CD4-positive, CD25-positive, alpha-beta regulatory T cell (primary cell): ENCODE measurements around the gene MS4A2. TPM values are rescaled to one million over a fixed set of nuclear protein-coding genes. Genes with fewer than 3 reads are reported as not detected.
"Not testable (repeated sequence)": the region's sequence is repeated elsewhere in the genome, so short reads cannot be mapped to it uniquely, and the experiment has no call there.

Experiments used
- ATAC-seq, 2 donors: fragments of 150-1000 bp; cut with Tn5 transposase; one replicate each; pipeline ENCODE4 v1.10.0; 2021; ENCODE audit warnings: low read depth in 2 of 2, moderate number of reproducible peaks in 2 of 2, moderate library complexity in 1 of 2
- DNase-seq, 3 donors: peaks; one replicate each; pipeline versions ENCODE4 v3.0.0 to v3.0.0-alpha.2; 2012 to 2022; ENCODE audit warnings: mixed read lengths in 1 of 3
- H3K27ac ChIP-seq: one replicate; pipeline ENCODE4 v1.7.0; 2013; ENCODE audit warnings: mild to moderate bottlenecking, low read length; ENCODE audit not compliant: insufficient read depth, poor library complexity, severe bottlenecking
- H3K27me3 ChIP-seq: one replicate; pipeline ENCODE4 v1.7.0; 2013; ENCODE audit warnings: low read length; ENCODE audit not compliant: control insufficient read depth, insufficient read depth
- H3K36me3 ChIP-seq: one replicate; pipeline ENCODE4 v1.7.0; 2013; ENCODE audit warnings: mild to moderate bottlenecking, low read length, moderate library complexity; ENCODE audit not compliant: control insufficient read depth, insufficient read depth
- H3K4me1 ChIP-seq: 2 replicates; pipeline ENCODE4 v1.7.0; 2013; ENCODE audit warnings: mild to moderate bottlenecking, low read length; ENCODE audit not compliant: insufficient read depth, control insufficient read depth, poor library complexity, severe bottlenecking
- H3K4me3 ChIP-seq: one replicate; pipeline ENCODE4 v1.7.0; 2013; ENCODE audit warnings: low read depth, mild to moderate bottlenecking, low read length, moderate library complexity
- H3K9me3 ChIP-seq, 2 experiments: 1 replicate in 1 of 2; 2 replicates in 1 of 2; pipeline ENCODE4 v1.7.0; 2013; ENCODE audit warnings: low read length in 2 of 2, mild to moderate bottlenecking in 1 of 2, moderate library complexity in 1 of 2; ENCODE audit not compliant: control insufficient read depth in 2 of 2
- H3K27ac Mint-ChIP-seq, 3 donors: one replicate each; pipeline ENCODE4 v1.8.0; 2020 to 2022; ENCODE audit warnings: mild to moderate bottlenecking in 3 of 3, mixed read lengths in 3 of 3, moderate library complexity in 2 of 3
- H3K27me3 Mint-ChIP-seq: one replicate; pipeline ENCODE4 v1.8.0; 2022; ENCODE audit warnings: mild to moderate bottlenecking, mixed read lengths
- H3K36me3 Mint-ChIP-seq: one replicate; pipeline ENCODE4 v1.8.0; 2020; ENCODE audit warnings: mixed read lengths
- H3K4me1 Mint-ChIP-seq, 4 donors: one replicate each; pipeline ENCODE4 v1.8.0; 2020 to 2022; ENCODE audit warnings: mixed read lengths in 4 of 4, mild to moderate bottlenecking in 1 of 4
- H3K4me3 Mint-ChIP-seq, 4 donors: one replicate each; pipeline ENCODE4 v1.8.0; 2020 to 2022; ENCODE audit warnings: mild to moderate bottlenecking in 4 of 4, mixed read lengths in 4 of 4, moderate library complexity in 3 of 4
- H3K9me3 Mint-ChIP-seq, 7 donors: one replicate each; pipeline ENCODE4 v1.8.0; 2020 to 2022; ENCODE audit warnings: mixed read lengths in 7 of 7, mild to moderate bottlenecking in 3 of 7, moderate library complexity in 2 of 7
- polyA plus RNA-seq, 4 donors: library from polyadenylated mRNA; unstranded; fragments of 300-500 nt; fragmentation: Illumina TruSeq; gene quantifications; one replicate each; pipeline ENCODE4 v1.2.3, GENCODE V29; 2021
- total RNA-seq: library from RNA; stranded (reverse); gene quantifications from one replicate; pipeline ENCODE4 v1.2.3, GENCODE V29; 2022

The MS4A2 gene
- total and polyA plus RNA-seq, 5 donors from 2014 or later = 0.37 TPM; not detected in 4

GRCh38 chr11:60065801-60066200 lies 22.7 kb upstream of the MS4A2 start:
- Histone ChIP-seq H3K27me3 (no peaks in the 10 kb centered on the region), H3K27ac (no peak overlapping the region), H3K9me3 (no peaks in the 10 kb centered on the region), H3K4me1 (no peaks in the 10 kb centered on the region), H3K4me3 (no peak overlapping the region), H3K36me3 (no peaks in the 10 kb centered on the region)
- no peaks in the 10 kb centered on the region for H3K9me3 Mint-ChIP-seq
- no peak for ATAC-seq
- no peak for DNase-seq
- no peak overlapping the region for H3K4me3 Mint-ChIP-seq
- no peak overlapping the region for H3K27ac Mint-ChIP-seq
- no peaks in the 10 kb centered on the region for H3K36me3 Mint-ChIP-seq
- H3K27me3 Mint-ChIP-seq = no peaks in the 10 kb centered on the region
- no peaks in the 10 kb centered on the region for H3K4me1 Mint-ChIP-seq

GRCh38 chr11:60069450-60069849 lies 19.0 kb upstream of the MS4A2 start:
- H3K27me3 Mint-ChIP-seq = no peaks in the 10 kb centered on the region
- no peaks in the 10 kb centered on the region for H3K36me3 Mint-ChIP-seq
- H3K9me3 ChIP-seq = no peaks in the 10 kb centered on the region
- H3K4me3 ChIP-seq = no peak overlapping the region
- H3K4me1 Mint-ChIP-seq = no peaks in the 10 kb centered on the region
- no peak for DNase-seq
- no peaks in the 10 kb centered on the region for H3K36me3 ChIP-seq
- ATAC-seq = no peak
- H3K4me3 Mint-ChIP-seq = no peak overlapping the region
- H3K27ac Mint-ChIP-seq = no peak overlapping the region
- no peak overlapping the region for H3K27ac ChIP-seq
- no peaks in the 10 kb centered on the region for H3K27me3 ChIP-seq
- H3K9me3 Mint-ChIP-seq = peaks cover 0 to 2% (median 0%) of the 10 kb centered on the region in 7 donors
- H3K4me1 ChIP-seq = no peaks in the 10 kb centered on the region

- not testable (repeated sequence) for H3K27me3 ChIP-seq, H3K9me3 Mint-ChIP-seq, H3K36me3 ChIP-seq, H3K4me1 Mint-ChIP-seq, H3K9me3 ChIP-seq, H3K27ac Mint-ChIP-seq, H3K36me3 Mint-ChIP-seq, H3K4me1 ChIP-seq, H3K27ac ChIP-seq, H3K27me3 Mint-ChIP-seq, ATAC-seq, H3K4me3 Mint-ChIP-seq, DNase-seq, H3K4me3 ChIP-seq
Measured at GRCh38 chr11:60071644-60072043, 16.8 kb upstream of the MS4A2 start.

- no peaks in the 10 kb centered on the region for H3K4me1 ChIP-seq
- ATAC-seq = no peak
- no peaks in the 10 kb centered on the region for H3K27me3 ChIP-seq
- no peaks in the 10 kb centered on the region for H3K36me3 ChIP-seq
- no peak overlapping the region for H3K4me3 ChIP-seq
- Mint-ChIP-seq H3K4me3 (no peak overlapping the region), H3K9me3 (peaks cover 0 to 8% (median 0%) of the 10 kb centered on the region in 7 donors), H3K27ac (no peak overlapping the region), H3K4me1 (no peaks in the 10 kb centered on the region), H3K27me3 (peaks cover 7% of the 10 kb centered on the region), H3K36me3 (no peaks in the 10 kb centered on the region)
- DNase-seq = no peak
- H3K9me3 ChIP-seq = no peaks in the 10 kb centered on the region
- H3K27ac ChIP-seq = no peak overlapping the region
Measured at GRCh38 chr11:60077216-60077817, 11.1 kb upstream of the MS4A2 start.

GRCh38 chr11:60077981-60078380 lies 10.5 kb upstream of the MS4A2 start:
- ATAC-seq (no peak), DNase-seq (no peak)
- Mint-ChIP-seq H3K27me3 (peaks cover 9% of the 10 kb centered on the region), H3K36me3 (no peaks in the 10 kb centered on the region), H3K27ac (no peak overlapping the region), H3K9me3 (peaks cover 0 to 8% (median 0%) of the 10 kb centered on the region in 7 donors), H3K4me3 (no peak overlapping the region), H3K4me1 (no peaks in the 10 kb centered on the region)
- Histone ChIP-seq H3K9me3 (no peaks in the 10 kb centered on the region), H3K27me3 (no peaks in the 10 kb centered on the region), H3K4me3 (no peak overlapping the region), H3K4me1 (no peaks in the 10 kb centered on the region), H3K27ac (no peak overlapping the region), H3K36me3 (no peaks in the 10 kb centered on the region)

GRCh38 chr11:60078745-60079144 lies 9.7 kb upstream of the MS4A2 start:
- Mint-ChIP-seq H3K4me1 (no peaks in the 10 kb centered on the region), H3K27me3 (peaks cover 9% of the 10 kb centered on the region), H3K36me3 (no peaks in the 10 kb centered on the region), H3K4me3 (no peak overlapping the region), H3K27ac (no peak overlapping the region), H3K9me3 (peaks cover 0 to 8% (median 0%) of the 10 kb centered on the region in 7 donors)
- Histone ChIP-seq H3K4me1 (no peaks in the 10 kb centered on the region), H3K27me3 (no peaks in the 10 kb centered on the region), H3K27ac (no peak overlapping the region), H3K4me3 (no peak overlapping the region), H3K36me3 (no peaks in the 10 kb centered on the region), H3K9me3 (no peaks in the 10 kb centered on the region)
- DNase-seq = no peak
- no peak for ATAC-seq

- no peaks in the 10 kb centered on the region for H3K36me3 Mint-ChIP-seq
- H3K4me1 ChIP-seq = no peaks in the 10 kb centered on the region
- H3K9me3 Mint-ChIP-seq = peaks cover 0 to 9% (median 0%) of the 10 kb centered on the region in 7 donors
- H3K27me3 ChIP-seq = no peaks in the 10 kb centered on the region
- DNase-seq (no peak), ATAC-seq (no peak)
- peaks cover 9% of the 10 kb centered on the region for H3K27me3 Mint-ChIP-seq
- no peak overlapping the region for H3K4me3 Mint-ChIP-seq
- no peaks in the 10 kb centered on the region for H3K4me1 Mint-ChIP-seq
- no peak overlapping the region for H3K4me3 ChIP-seq
- H3K27ac Mint-ChIP-seq = no peak overlapping the region
- no peaks in the 10 kb centered on the region for H3K36me3 ChIP-seq
- H3K27ac ChIP-seq = no peak overlapping the region
- no peaks in the 10 kb centered on the region for H3K9me3 ChIP-seq
Measured at GRCh38 chr11:60080535-60080934, 7.9 kb upstream of the MS4A2 start.

- Mint-ChIP-seq H3K27me3 (peaks cover 13% of the 10 kb centered on the region), H3K4me3 (no peak overlapping the region), H3K27ac (no peak overlapping the region), H3K4me1 (no peaks in the 10 kb centered on the region), H3K9me3 (peaks cover 0 to 4% (median 0%) of the 10 kb centered on the region in 7 donors), H3K36me3 (no peaks in the 10 kb centered on the region)
- H3K27ac ChIP-seq = no peak overlapping the region
- no peak for ATAC-seq
- no peaks in the 10 kb centered on the region for H3K27me3 ChIP-seq
- no peaks in the 10 kb centered on the region for H3K9me3 ChIP-seq
- H3K36me3 ChIP-seq = no peaks in the 10 kb centered on the region
- DNase-seq = no peak
- no peak overlapping the region for H3K4me3 ChIP-seq
- H3K4me1 ChIP-seq = no peaks in the 10 kb centered on the region
Measured at GRCh38 chr11:60084631-60085273, 3.7 kb upstream of the MS4A2 start.
